ENCODE data around the gene LRCH4.
A peak's percentile ranks its signal among the peaks of the same experiment; 100 is the strongest.

The LRCH4 gene, protein sequence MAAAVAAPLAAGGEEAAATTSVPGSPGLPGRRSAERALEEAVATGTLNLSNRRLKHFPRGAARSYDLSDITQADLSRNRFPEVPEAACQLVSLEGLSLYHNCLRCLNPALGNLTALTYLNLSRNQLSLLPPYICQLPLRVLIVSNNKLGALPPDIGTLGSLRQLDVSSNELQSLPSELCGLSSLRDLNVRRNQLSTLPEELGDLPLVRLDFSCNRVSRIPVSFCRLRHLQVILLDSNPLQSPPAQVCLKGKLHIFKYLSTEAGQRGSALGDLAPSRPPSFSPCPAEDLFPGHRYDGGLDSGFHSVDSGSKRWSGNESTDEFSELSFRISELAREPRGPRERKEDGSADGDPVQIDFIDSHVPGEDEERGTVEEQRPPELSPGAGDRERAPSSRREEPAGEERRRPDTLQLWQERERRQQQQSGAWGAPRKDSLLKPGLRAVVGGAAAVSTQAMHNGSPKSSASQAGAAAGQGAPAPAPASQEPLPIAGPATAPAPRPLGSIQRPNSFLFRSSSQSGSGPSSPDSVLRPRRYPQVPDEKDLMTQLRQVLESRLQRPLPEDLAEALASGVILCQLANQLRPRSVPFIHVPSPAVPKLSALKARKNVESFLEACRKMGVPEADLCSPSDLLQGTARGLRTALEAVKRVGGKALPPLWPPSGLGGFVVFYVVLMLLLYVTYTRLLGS

DNA sequence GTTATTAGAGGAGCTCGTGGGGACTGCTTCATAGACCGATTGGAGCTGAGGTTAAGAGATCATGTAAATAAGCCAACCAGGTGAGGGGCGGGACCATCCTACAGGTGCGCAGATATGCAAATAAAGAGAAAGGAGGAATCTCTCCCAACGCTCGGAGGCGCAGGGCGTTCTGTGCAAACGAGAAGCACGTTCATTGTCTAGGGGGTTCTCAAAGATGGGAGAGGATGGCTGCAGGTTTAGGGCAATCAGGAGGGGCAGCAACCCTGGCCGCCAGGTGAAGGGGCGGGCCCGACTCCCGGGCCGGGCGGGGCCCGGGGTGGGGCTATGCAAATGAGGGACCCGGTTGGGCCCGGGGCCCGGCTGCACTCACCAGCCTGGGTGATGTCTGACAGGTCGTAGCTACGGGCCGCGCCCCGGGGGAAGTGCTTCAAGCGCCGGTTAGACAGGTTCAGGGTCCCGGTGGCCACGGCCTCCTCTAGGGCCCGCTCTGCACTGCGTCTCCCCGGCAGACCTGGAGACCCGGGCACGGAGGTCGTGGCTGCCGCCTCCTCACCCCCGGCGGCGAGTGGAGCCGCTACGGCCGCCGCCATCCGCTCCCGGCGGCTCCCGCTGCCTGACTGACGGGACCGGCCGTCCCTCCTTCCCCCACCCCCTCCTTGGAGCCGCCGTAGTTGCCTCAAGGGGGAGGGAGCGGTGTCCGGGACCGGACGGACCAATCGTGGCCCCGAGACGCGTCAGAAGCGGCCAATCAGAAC is at the start of gene LRCH4:
LRCH4 (minus strand) TSS at position 619 of the 755 bp plus-strand sequence; CDS start at position 590, 29 bp downstream.
- ATAC-seq: peak; percentile 6 to 9

DNA sequence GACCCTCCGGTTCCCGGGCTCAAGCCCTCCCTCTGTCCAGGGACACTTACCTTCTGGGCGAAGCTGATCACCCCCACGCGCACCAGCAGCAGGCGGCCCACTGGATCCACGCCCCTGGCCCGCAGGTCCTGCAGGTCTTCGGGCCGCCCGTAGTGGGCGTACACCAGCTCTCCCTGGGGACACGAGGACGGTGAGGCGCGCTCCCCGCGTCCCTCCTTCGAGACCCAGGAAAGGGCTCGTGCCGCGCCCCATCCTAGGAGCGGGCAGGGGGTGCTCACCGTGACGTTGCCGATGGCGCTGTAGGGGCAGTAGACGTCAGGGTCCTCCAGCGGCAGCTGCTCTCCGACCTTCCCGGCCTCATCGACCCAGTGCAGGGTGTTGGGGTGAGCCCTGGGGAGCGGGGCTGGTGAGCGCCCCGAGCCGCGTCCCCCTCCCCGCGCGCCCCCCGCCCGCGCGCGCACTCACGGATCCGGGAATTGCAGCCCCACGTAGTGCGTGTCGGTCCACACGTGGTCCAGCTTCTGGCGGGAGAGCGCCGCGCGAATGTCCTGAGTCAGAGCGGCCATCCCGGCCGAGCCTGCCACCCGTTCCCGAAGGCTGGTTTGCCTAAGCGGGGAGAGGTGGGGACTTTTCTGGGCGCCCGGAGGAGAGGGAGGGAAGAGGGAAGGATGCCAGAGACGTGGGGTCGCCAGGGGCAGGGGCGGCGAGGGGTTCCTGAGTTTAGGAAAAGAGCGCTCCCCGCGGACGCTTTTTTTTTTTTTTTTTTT is 47.2 kb upstream of the LRCH4 start:
- ATAC-seq: peak; percentile 81 to 84

DNA sequence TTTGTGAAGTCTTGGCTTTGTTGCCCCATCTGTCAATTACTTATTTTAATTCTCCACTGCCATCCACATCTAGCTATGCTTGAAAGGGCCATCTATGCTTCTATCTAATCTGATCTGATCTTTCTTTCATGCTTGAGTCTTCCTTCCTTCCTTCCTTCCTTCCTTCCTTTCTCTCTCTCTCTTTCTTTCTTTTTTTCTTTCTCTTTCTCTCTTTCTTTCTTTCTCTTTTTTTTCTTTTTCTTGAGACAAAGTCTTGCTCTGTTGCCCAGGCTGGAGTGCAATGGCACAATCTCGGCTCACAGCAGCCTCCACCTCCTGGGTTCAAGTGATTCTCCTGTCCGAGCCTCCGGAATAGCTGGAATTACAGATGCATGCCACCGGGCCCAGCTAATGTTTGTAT is 44.1 kb upstream of the LRCH4 start:
- ATAC-seq: no peak

DNA sequence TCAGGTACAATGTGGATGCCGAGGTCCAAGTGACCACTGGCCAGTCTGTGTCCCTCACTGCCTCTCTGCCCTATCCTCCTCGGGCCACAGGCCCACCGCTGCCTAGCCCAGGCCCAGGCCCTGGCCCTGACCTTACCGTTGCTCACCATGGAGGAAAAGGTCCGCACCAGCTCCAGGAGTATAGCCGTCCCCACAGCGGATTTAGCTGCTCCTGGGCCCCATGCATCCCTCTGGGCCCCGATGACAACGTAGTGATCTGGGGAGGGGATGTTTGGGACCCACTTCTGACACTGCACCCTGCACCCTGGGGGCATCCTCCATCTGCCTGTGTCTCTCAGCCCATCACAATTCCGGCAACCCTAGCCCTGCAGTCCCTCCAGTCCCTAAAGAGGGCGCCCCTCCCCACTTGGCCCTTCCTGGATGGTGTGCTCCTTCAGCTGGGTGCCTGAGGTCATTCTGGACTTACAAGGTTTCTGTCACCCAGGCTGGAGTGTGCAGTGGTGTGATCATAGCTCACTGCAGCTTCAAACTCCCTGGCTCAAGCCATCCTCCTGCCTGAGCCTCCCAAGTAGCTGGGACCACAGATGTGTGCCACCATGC is 43.3 kb upstream of the LRCH4 start:
- no peak for ATAC-seq

DNA sequence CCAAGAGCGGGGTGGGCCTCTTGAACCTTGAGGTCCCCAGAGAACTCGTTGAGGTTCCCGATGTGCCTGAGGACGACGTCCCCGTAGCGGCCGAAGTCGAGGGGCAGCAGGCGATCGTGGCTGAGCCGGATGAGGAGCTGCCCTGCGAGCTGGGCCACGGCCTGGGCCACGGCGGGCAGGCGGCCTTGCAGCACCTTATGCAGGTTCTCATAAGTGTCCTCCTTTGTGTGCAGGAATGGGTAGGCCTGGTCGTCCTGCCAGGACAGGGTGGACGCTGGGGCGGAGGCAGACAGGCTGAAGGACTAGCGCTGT is 41.3 kb upstream of the LRCH4 start:
- ATAC-seq: no peak

DNA sequence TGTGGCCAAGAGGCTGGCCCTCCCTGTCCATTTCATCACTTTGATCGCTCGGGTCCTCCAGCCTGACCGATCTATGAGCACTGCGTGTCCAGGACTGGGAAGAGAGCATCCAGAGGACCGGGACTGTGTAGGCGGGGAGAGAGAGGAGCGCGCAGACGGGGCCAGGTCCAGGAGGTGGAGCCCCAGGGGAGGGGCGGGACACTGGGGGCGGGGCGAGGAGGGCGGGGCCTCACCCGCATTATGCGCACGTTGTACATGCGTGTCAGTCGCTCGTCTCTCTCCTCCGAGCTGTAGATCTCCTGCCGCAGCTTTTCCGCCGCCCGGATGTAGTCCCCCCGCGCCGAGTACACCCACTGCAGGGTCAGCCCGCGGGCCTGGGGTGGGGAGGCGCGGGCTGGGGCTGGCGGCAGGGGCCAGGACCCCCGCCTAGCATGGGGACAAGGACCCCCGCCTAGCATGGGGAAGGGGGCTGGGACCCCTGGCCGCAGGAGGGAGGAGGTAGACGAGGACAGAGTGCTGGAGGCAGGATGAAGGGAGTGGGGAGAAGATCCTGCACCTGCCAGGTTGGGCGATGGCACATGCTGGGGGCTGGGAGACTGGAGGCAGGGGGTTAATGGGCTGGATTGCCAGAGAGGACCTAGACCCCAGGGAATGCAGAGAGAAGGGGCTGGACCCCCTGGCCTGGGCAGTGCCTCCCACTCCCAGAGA is 40.8 kb upstream of the LRCH4 start:
- peak; percentile 97 to 98 for ATAC-seq

DNA sequence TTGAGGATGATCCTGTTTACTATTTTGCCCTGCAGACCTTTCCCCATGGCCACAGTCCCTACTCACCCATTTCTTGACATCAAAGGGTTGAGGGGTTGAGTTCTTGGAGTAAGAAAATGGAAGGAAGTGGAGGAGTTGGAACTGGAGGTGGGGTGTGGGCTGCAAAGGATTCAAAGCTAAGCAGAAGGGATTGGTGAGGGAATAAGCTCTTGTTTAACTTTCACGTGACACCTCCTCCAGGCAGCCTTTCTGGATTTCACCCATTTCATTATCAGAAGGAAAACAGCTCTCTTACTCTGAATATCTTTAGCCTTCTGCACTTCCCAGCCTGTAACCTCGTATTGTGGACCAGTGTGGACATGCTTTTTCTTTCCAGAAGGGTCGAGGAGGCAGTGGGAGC is 40.1 kb upstream of the LRCH4 start:
- ATAC-seq: no peak

DNA sequence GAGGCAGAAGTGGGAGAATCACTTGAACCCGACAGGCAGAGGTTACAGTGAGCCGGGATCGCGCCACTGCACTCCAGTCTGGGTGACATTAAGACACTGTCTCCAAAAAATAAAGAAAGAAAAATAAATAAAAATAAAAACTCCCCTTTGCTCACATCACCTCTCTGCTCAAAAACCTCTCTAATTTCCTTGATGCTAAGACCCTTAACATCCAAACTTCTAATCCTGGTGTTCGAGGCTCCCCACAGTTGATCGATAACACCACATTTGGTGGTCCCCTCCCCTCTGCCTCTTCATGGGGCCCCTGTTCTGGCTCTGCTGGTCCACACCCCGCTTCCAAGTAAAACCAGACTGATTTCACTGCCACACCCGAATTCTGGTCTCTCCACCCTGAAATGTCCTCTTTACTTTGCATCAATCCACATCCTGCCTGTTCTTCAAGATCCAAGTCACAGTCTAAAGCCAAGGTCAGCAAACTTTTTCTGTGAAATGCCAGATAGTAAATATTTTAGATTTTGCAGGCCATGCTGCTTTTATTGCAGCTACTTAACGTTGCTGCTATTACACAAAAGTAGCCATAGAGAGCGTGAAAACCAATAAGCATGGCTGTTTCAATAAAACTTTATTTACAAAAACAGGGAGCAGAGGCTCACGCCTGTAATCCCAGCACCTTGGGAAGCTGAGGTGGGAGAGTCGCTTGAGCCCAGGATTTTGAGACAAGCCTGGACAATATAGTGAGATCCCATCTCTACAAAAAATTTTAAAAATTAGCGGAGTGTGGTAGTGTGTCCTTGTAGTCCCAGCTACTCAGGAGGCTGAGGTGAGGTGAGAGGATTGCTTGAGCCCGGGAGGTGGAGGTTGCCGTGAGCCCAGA is 38.3 kb upstream of the LRCH4 start:
- ATAC-seq: no peak

DNA sequence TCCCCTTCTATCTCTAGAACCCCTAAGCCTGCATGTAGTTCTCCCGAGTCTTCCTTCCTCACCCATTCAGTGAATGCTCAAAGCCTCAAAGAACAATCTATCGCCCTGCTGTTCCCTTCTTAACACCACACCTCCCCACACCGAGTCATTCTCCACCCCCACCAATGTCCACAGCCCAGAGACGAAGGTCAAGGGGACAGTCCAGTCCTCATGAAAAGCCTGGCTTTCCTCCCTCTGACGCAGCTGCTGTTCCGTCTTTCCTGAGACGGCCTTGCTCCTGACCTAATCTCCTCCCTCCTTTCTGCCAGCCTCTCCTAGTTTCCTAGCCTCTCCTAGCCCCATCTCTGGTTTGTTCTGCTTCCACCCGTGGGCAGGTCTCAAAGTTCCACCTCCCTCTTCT is 35.6 kb upstream of the LRCH4 start:
- no peak for ATAC-seq

DNA sequence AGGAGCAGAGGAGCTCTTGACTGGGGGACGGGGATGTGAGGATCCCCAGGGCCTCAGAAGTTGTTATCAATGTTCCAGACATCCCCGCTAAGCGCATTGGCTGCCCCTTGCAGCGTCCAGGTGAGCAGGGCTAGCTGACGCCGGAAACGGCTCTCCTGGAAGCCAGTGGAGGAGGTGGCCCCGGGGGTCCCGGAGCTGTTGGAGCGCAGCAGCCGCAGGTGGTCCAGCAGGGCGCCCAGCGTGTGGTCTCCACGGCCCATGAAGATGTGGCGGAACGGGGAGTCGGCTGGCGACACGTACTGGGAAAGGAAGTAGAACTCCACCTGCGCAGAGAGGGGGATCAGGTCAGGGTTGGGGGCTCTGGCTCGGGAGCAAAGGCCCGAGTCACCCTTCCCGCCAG is 34.9 kb upstream of the LRCH4 start:
- ATAC-seq: no peak

DNA sequence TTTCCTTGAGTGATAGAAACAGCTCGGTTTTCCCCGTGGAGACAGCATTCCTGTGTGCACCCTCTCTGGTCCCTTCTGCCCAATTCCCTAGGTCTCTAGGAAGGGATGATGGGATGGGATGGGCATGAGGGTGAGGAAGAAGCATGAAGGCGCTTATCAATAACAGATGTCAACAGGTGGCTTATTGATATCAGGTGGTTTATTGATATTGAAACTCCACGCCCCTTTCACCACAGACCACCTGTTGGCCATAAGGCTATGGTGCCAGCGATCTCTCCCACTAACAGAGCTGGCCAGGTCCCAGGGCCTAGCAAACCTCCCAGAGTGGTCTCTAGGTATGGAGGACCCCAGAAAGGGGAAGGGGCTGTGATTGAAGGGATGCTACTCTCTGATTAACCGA is 34.3 kb upstream of the LRCH4 start:
- no peak for ATAC-seq

DNA sequence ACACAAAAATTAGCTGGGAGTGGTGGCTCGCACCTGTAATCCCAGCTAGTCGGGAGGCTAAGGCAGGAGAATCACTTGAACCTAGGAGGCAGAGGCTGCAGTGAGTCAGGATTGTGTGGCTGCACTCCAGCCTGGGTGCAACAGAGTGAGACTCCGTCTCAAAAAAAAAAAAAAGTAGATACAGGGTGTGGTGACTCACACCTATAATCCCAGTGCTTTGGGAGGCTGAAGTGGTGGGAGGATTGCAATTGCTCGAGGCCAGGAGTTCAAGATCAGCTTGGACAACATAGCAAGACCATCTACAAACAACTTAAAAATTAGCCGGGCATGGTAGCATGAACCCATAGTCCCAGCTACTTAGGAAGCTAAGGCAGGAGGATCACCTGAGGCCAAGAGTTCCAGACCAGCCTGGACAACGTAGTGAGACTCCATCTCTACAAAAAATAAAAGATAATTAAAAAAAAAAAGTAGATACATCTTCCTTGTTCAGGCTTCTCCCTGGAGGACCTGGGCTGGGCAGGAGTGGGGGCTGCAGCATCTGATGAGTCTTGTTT is 28.5 kb upstream of the LRCH4 start:
- no peak for ATAC-seq

DNA sequence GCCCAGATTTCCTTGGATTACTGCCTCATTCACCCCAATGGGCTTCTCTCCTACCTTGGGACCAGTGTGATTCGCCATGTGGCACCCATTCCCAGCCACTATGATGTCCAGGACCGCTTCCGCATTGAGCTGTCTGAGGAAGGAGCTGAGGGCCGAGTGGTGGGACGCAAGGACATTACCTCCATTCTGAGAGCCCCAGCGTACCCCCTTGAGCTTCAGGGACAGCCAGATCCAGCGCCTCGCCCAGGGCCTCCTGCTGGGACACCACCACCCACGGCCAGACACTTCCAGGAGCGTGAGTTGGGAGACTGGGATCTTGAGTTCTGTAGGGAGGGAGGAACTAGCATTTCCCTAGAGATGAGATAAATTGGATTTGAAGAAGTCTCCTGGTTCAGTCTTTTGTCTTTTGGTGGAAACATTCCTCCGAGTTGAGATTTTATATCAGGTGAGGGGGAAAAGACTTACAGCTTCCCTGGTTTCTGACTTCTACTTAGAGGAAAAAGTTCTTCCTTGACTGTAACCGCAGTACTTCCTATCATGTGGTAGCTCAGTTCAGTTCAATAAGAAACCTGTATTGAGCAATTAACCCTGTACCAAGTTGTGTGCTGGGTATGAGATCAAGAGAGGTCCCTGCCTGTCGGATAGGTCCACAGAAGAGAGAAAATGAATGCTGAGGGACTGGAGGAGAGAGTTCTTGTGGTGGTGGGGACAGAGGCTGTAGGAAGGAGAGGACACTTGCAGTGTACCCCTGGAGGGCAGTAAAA is 27.7 kb upstream of the LRCH4 start:
- ATAC-seq: no peak

DNA sequence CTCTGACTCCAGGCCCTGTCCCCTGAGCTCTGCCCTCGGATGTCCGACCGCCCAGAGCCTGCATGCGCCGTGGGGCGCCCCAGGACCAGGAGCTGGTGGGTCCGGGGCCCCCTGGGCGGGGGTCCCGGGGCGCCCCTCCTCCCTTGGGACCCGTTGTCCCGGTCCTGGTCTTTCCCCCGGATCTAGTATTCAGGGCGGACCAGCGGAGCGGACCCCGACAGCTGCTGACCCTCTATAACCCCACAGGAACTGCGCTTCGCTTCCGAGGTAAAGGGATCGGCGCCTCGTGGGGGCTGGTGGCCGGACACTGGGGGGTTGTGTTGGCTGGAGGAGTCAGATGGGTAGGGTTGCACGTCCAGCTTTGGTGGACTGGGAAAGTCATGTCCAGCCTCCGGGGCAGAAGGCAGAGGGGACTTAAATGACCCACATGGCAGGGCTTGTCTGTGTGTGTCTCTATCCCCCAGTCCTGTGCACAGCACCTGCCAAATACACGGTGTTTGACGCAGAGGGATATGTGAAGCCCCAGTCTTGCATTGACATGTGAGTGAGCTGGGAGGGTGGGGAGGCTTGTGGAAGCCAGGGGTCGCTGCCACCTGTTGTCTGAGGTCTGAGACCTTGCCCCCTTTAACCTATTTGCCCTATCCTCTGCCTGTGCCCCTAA is 26.9 kb upstream of the LRCH4 start:
- no peak for ATAC-seq

DNA sequence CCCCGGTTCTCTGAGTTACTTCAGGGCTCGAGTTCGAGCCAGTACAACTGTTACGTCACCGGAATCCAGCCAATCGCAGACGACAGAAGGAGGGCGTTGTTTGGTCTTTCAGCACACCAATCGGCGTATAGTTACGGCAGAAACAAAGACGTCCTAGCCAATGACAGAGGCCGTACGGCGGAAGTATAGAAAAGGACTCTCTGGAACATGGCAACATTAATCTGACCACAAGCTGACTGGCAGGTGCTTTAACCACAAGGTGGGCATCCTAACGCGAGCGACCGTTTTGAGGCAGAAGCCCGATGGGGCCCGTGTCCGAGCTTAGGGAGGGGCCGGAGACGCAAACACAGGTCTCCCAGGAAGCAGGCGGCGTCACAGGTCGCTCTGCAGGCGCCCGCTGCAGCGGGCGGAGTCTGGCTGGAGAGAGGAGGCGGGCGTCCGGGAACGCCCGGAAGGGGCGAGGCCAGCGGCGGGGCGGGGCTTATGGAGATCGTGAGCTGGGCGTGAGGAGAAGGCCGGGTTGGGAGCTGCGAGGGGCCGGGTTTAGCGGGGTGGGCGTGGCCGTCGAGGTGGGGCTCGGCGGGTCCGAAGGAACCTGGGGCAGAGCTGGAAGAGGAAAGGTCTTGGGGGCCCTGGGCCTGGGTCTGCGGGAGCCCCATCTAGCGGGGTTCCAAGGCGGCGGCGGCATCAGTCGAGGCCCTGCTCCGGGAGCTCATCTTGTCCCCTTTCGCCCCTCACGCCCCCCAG is 26.2 kb upstream of the LRCH4 start, which contains the start of gene MOSPD3:
MOSPD3 (plus strand) TSS at position 558 of the 747 bp plus-strand sequence. CDS start 252 bp downstream, outside the sequence.
- peak; percentile 95 for ATAC-seq

DNA sequence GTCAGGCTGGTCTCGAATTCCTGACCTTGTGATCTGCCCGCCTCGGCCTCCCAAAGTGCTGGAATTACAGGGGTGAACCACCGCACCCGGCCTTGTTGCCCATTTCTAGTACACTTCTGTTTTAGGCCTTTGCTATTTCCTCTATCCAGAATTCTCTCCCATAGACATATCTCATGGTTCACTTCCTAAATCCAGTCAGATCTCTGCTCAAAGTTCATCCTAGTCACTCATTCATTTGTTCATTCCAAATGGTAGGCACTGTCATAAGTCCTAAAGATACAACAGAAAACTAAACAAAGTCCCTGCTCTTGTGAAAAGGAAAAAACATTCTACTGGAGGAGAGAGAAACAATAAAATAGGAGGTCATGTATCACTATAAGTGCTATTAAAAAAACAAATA is 24.0 kb upstream of the LRCH4 start:
- ATAC-seq: no peak

DNA sequence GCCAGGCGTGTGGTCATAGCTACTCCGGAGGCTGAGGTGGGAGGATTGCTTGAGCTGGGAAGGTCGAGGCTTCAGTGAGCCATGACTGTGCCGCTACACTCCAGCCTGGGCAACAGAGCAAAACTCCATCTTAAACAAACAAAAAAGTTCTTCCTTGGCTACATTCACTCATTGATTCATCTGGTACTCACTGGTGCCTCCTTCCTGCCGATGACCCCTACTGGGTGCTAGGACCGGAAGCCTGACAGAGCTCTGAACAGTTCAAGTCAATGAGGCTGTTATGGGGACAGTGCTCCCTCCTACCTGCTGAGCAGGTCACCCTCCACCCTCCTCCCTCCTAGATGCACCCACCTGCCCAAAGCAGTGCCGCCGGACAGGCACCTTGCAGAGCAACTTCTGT is 21.2 kb upstream of the LRCH4 start:
- ATAC-seq: no peak

DNA sequence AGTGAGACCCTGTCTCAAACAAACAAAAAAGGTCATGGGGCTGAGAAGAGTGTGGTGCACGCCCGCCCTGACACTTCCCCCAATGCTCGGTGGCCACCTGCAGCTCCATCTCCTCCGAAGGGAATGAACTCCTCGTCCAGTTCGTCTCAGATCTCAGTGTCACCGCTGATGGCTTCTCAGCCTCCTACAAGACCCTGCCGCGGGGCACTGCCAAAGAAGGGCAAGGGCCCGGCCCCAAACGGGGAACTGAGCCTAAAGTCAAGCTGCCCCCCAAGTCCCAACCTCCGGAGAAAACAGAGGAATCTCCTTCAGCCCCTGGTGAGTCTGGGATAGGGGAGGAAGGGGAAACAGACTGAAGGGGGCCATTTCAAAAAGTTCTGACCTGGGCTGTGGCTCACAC is 20.4 kb upstream of the LRCH4 start:
- ATAC-seq: no peak

Measured in activated CD4-positive, CD25-positive, alpha-beta regulatory T cell treated with anti-CD3 and anti-CD28 coated beads, Interleukin-2, amount 50 U/mL, for 24 hours (primary cell).